ENCODE measurements around the gene FBXO38.

DNA sequence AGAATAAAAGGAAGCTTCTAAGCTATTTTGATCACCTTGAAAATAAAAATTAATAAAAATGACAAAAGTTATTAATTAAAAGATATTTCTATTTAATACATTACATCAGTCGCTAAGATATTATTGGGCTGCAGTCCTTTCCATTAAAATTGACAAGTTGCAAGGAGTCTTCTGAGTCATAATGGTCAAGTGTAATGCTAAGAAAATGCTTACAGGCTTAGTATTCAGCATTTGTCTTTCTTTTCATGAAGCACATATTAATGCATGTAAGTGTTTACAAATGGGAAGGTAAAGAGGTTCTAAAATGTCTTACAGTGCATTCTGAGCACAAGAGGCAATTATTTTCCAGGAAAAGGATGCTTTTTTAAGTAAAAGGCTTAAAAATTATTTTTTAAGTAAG is 31.1 kb upstream of the FBXO38 start:
- TF ChIP-seq, protein P1, sequence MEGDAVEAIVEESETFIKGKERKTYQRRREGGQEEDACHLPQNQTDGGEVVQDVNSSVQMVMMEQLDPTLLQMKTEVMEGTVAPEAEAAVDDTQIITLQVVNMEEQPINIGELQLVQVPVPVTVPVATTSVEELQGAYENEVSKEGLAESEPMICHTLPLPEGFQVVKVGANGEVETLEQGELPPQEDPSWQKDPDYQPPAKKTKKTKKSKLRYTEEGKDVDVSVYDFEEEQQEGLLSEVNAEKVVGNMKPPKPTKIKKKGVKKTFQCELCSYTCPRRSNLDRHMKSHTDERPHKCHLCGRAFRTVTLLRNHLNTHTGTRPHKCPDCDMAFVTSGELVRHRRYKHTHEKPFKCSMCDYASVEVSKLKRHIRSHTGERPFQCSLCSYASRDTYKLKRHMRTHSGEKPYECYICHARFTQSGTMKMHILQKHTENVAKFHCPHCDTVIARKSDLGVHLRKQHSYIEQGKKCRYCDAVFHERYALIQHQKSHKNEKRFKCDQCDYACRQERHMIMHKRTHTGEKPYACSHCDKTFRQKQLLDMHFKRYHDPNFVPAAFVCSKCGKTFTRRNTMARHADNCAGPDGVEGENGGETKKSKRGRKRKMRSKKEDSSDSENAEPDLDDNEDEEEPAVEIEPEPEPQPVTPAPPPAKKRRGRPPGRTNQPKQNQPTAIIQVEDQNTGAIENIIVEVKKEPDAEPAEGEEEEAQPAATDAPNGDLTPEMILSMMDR (conservative IDR thresholded peaks at IDR 0.05; ENCODE audit: low read length): no peak
- no peak for TF ChIP-seq EZH2phosphoT487 (IDR thresholded peaks at IDR 0.05; ENCODE audit: borderline replicate concordance)
